Stomach (tissue), 4 donors: Measurements from ENCODE around the gene CBL.

Experiments
- CTCF ChIP-seq, 7 experiments: fragments of 450-650 bp in 4 of 7; fragments of 200-600 bp in 3 of 7; sonication (generic) in 3 of 7; IDR thresholded peaks; one replicate each; pipeline ENCODE4 v1.5.1; 2016 to 2019; ENCODE audit warnings: antibody characterized with exemption in 7 of 7, control low read depth in 2 of 7, mild to moderate bottlenecking in 1 of 7
- EP300 ChIP-seq: sonication (generic); formaldehyde crosslinking; IDR thresholded peaks from one replicate; pipeline ENCODE4 v1.6.1; 2017; ENCODE audit warnings: antibody characterized with exemption
- POLR2A ChIP-seq, 4 donors: fragments of 450-650 bp; IDR thresholded peaks; one replicate each; pipeline ENCODE4 v1.6.1; 2016; ENCODE audit warnings: antibody characterized with exemption in 4 of 4, control low read depth in 2 of 4, mild to moderate bottlenecking in 1 of 4, moderate library complexity in 1 of 4
- POLR2AphosphoS5 ChIP-seq, 3 donors: sonication (generic); formaldehyde crosslinking; IDR thresholded peaks; one replicate each; pipeline ENCODE4 v1.6.1; 2016; ENCODE audit warnings: antibody characterized with exemption in 3 of 3

DNA sequence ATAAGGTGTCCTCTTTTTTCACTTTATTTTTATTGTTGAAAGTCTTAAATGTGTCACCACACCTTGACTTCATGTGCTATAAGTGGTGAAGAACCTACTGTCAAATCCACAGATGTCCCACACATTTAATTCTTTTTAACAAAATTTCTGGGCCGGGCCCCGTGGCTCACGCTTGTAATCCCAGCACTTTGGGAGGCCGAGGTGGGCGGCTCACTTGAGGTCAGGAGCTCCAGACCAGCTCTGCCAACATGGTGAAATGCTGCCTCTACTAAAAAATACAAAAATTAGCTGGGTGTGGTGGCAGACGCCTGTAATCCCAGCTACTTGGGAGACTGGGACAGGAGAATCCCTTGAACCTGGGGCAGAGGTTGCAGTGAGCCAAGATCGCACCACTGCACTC is 3.0 kb downstream of the CBL start:
- TF ChIP-seq CTCF (IDR thresholded peaks at IDR 0.05), result no peak
- TF ChIP-seq EP300, result no peak
- no peak for TF ChIP-seq POLR2A (IDR thresholded peaks at IDR 0.05)
- no peak for TF ChIP-seq POLR2AphosphoS5 (IDR thresholded peaks at IDR 0.05)
